HG02623 (cell line): Measurements from ENCODE around the gene CANX.
"Not testable (repeated sequence)": the region's sequence is repeated elsewhere in the genome, so short reads cannot be mapped to it uniquely, and the experiment has no call there.

ENCODE experiments used
- ATAC-seq: cut with Tn5 transposase; IDR thresholded peaks from one replicate; pipeline ENCODE4 v1.9.1; 2021; ENCODE audit warnings: moderate library complexity; ENCODE audit not compliant: unreplicated experiment

Gene CANX, protein sequence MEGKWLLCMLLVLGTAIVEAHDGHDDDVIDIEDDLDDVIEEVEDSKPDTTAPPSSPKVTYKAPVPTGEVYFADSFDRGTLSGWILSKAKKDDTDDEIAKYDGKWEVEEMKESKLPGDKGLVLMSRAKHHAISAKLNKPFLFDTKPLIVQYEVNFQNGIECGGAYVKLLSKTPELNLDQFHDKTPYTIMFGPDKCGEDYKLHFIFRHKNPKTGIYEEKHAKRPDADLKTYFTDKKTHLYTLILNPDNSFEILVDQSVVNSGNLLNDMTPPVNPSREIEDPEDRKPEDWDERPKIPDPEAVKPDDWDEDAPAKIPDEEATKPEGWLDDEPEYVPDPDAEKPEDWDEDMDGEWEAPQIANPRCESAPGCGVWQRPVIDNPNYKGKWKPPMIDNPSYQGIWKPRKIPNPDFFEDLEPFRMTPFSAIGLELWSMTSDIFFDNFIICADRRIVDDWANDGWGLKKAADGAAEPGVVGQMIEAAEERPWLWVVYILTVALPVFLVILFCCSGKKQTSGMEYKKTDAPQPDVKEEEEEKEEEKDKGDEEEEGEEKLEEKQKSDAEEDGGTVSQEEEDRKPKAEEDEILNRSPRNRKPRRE

GRCh38 chr5:179698935-179699615, at the start of gene CANX:
CANX (plus strand) TSS chr5:179698967; CDS start chr5:179705682, 6,715 bp downstream.
- peak; percentile 2 for ATAC-seq

DNA sequence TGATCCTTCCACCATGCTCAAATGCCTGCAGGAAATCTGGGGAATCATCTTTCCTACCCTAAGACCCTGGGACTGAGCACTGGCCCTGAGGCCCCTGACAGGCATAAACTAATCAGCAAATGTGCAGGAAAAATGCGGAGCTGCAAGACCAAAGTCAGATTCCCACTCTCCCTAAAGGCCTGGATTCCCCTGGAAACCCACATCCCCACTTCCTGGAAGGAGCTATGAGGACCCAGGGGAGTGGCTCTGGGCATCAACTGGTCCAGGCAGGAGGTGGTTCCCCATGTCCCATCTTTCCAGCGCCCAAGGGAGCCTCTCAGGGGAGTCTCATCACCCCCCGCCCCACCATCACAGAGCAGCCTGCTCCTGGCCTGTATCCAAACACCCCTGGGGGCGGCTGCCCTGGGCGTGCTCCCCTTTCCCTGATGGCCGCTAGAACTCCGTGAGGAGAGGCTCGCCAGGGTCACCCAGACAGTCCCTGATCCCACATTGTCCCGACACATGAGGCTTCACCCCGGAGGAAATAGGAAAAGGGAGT, 49.5 kb upstream of the CANX start:
- ATAC-seq, result not testable (repeated sequence)

DNA sequence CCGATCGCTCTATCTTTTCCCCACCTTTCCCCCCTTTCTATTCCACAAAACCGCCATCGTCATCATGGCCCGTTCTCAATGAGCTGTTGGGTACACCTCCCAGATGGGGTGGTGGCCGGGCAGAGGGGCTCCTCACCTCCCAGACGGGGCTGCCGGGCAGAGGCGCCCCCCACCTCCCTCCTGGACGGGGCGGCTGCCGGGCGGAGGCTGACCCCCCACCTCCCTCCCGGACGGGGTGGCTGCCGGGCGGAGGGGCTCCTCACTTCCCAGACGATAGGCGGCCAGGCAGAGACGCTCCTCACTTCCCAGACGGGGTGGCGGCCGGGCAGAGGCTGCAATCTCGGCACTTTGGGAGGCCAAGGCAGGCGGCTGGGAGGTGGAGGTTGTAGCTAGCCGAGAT, 48.5 kb upstream of the CANX start:
- ATAC-seq, result not testable (repeated sequence)

- not testable (repeated sequence) for ATAC-seq
Observed at GRCh38 chr5:179653135-179653534, 45.6 kb upstream of the CANX start.

DNA sequence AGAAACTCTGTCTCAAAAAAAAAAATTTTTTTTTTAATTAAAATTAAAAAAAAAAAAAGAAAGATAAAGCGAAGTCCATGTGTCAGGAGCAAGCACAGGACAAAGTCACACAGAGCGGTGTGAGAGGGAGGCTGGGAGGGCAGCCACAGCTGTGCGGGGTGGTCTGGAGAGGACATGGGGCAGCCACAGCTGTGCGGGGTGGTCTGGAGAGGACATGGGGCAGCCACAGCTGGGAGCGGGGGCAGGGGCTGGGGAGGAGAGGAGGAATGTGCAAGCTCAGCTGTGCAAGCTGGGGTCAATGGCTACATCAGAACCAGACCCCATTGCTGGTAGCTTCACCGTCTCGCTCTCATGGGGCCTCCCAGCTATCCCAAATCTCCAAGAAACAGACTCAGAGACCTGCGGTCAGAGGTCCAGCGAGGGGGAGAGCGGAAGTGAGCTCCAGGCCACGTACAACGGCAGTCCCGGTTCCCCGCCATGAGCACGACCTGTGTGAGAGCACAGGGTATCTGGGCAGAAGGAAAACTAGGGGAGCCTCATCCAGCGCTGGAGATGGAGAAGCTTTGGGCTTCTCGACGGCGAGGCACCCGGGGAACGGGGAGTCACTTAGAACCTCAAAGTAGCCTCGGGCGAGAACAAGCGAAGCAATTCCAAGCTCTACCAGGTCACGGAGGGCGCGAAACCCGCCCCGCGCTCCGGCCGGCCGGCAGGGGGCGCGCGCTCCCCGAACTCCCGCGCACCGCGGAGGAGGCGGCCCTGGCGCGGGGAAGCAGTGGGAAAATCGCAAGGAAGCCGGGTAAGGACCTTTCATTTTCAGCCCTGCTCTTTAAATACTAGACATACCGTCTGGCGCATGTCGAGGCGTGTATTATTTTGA, 41.2 kb upstream of the CANX start:
- ATAC-seq, result peak; percentile 87

GRCh38 chr5:179658179-179658856, 40.4 kb upstream of the CANX start:
- peak; percentile 41 for ATAC-seq

- not testable (repeated sequence) for ATAC-seq
Observed at GRCh38 chr5:179661647-179662046, 37.1 kb upstream of the CANX start.

DNA sequence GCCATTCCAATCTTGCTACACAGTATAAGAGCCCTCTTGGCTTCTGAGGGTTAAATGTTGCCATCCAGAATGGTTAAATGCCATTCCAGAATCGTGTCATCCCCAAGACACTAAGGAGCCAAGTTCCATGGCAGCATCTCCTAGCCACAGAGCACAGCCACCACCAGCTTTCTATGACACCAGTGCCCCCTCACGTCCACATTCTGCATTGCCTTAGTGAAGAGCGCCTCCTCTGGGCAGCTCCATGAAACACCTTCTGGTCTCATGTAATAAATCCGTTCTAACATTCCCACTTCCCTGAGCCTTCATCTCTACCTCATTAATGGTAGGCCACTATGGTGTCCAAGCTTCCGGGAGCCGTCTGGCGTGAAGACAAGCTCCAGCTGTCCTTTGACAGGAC, 30.4 kb upstream of the CANX start:
- no peak for ATAC-seq

DNA sequence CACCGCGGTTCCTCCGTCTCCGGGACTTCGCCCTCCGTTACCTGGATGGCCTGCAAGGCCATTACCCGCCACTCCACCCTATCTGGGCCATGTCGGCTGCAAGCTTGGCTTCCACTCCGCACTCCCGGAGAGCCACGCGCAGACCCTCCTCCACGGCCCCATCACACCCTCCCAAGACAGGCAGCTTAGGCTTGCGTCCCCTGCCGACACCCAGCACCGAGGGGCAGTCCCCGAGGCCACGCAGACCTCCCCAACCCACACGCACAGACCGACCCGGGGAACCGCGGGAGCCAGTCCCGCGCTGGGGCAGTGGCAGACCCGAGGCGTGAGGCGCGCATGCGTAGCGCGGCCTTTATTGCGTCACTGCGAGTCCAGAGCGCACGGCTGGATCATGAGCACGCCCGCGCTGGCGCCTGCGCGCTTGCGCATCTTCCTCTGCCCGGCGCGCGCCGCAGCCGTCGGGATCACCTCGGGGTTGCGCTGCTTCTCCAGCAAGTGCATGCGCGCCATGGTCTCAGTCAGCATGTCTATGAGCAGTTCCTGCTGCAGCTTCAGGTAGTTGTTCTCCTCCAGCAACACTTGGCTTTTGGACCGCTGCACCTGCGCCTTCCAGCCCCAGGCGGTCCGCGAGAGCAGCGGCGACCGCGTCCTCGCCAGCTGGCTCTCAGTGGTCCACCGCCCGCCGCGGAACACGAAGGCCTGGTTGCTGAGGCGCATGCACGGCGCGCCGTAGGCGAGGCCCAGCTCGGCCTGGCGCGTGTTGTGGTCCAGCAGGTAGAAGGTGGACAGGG, 20.3 kb upstream of the CANX start:
- ATAC-seq, result peak; percentile 90

DNA sequence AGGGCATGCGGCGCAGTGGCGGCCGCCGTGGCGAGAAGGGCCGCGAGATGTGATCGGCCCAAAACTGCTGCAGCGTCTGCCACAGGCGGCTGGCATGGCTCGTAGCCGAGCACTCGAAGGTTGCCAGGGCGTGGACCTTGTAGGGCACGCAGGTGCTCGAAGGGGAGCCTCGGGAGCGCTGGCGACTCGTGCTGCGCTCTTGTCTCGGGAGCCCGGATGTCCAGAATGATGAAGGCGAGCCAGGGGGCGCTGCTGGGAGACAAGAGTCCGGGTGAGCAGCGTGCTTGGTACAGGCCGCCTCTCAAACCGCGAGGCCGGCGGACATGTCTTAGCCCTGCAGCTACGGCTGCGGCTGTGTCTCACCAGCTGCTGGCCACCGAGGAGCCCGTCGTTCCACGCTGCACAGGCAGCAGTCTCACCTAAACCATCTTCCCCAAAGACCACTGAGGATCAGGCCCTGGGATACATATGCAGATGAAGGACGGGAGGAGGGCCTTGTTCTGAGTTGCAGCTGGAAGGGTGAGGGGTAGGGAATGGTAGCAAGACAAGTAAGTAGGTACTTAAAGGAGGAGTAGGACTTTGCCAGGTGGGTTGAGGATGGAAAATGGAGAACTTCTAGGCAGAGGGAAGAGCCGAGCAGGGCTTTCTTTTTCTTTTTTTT, 19.6 kb upstream of the CANX start:
- ATAC-seq, result peak; percentile 18

- ATAC-seq, result no peak
Observed at GRCh38 chr5:179680014-179680779, 18.6 kb upstream of the CANX start.

- no peak for ATAC-seq
Observed at GRCh38 chr5:179680780-179681401, 17.9 kb upstream of the CANX start, which contains the start of gene CBY3. CBY3 (minus strand) TSS chr5:179681034; CDS start chr5:179680918, 116 bp downstream.

GRCh38 chr5:179689212-179689611, 9.6 kb upstream of the CANX start:
- ATAC-seq, result not testable (repeated sequence)

DNA sequence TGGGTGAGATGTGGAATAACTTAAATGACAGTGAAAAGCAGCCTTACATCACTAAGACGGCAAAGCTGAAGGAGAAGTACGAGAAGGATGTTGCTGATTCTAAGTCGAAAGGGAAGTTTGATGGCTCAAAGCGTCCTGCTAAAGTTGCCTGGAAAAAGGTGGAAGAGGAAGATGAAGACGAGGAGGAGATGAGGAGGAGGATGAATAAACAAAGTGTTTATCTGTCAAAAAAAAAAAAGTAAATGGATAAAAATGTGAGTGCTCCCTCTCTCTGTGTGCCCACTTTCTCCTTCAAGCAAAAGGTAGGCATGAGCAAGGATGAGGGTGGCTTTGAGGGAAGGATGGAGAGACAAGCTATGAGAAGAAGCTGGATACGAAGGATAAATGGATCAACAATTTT, 4.2 kb upstream of the CANX start:
- no peak for ATAC-seq

- no peak for ATAC-seq
Observed at GRCh38 chr5:179696603-179697002, 2.2 kb upstream of the CANX start.

DNA sequence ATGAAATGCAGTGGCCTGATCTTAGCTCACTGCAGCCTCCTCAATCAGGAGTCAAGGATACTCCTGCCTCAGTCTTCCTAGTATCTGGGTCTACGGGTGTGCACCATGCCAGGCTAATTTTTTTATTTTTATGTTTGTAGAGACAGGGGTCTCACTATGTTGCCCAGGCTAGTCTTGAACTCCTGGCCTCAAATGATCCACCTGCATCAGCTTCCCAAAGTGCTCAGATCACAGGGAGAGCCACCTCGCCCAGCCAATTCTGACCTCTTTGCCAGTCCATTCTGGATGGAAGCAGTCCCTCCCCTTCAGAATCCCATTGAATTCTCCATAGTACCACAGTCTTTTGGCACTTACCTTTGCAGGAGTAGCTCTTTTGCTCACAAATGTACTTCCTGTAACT, 1.7 kb upstream of the CANX start:
- ATAC-seq, result no peak

- not testable (repeated sequence) for ATAC-seq
Observed at GRCh38 chr5:179697543-179697942, 1.2 kb upstream of the CANX start.
